Psoas muscle (tissue), 8 donors: ENCODE measurements around the gene SLC39A11. TPM values are rescaled to one million over a fixed set of nuclear protein-coding genes. Genes with fewer than 3 reads are reported as not detected.
"Not testable (repeated sequence)": the region's sequence is repeated elsewhere in the genome, so short reads cannot be mapped to it uniquely, and the experiment has no call there.

ENCODE experiments used
- ATAC-seq, 4 donors: fragments of 200-7000 bp; cut with Tn5 transposase; one replicate each; pipeline ENCODE4 v1.9.1; 2020; ENCODE audit warnings: moderate library complexity in 3 of 4, mild to moderate bottlenecking in 2 of 4
- DNase-seq, 2 donors: peaks; one replicate each; pipeline ENCODE4 v3.0.0-alpha.2; 2020
- H3K27ac ChIP-seq: fragments of 200-600 bp; one replicate; pipeline ENCODE4 v1.8.0; 2022
- H3K27me3 ChIP-seq, 3 donors: fragments of 200-600 bp in 1 of 3; one replicate each; pipeline versions ENCODE4 v1.6.1 to v1.8.0; 2013 to 2022; ENCODE audit warnings: low read length in 2 of 3, mild to moderate bottlenecking in 2 of 3, moderate library complexity in 1 of 3; ENCODE audit not compliant: insufficient read depth in 3 of 3
- H3K36me3 ChIP-seq, 2 donors: fragments of 200-600 bp in 1 of 2; one replicate each; pipeline versions ENCODE4 v1.6.1 to v1.8.0; 2013 to 2022; ENCODE audit warnings: low read depth in 1 of 2, mild to moderate bottlenecking in 1 of 2, moderate library complexity in 1 of 2; ENCODE audit not compliant: insufficient read depth in 1 of 2
- H3K4me1 ChIP-seq: fragments of 200-600 bp; one replicate; pipeline ENCODE4 v1.8.0; 2022
- H3K4me3 ChIP-seq: fragments of 200-600 bp; one replicate; pipeline ENCODE4 v1.8.0; 2022; ENCODE audit warnings: mild to moderate bottlenecking
- H3K9me3 ChIP-seq: fragments of 200-600 bp; one replicate; pipeline ENCODE4 v1.8.0; 2022
- WGBS, 3 donors: extraction: QIAGEN DNeasy Blood & Tissue Kit; methylation state at CpG; one replicate each; pipeline versions ENCODE4 v1.1.6 to v1.1.7; 2013; 5-methylcytosine and 5-hydroxymethylcytosine counted together
- intact Hi-C, 2 donors: fragments of 100-400 bp; cut with DNase I; formaldehyde crosslinking; loops; one replicate each; pipeline versions ENCODE4 v1.11.0 to v1.14.2; 2022
- polyA plus RNA-seq, 3 donors: library from polyadenylated mRNA; stranded (reverse); fragments of 200-250 nt; gene quantifications; one replicate each; pipeline ENCODE4 v1.2.3, GENCODE V29; 2013
- total RNA-seq, 4 donors: library from RNA; stranded (reverse); fragmentation: NEBNext Ultra II Directional in 2 of 4; extraction: Animal tissue kit (Norgen Biotek cat#: 25700) in 2 of 4; gene quantifications; one replicate each; pipeline versions ENCODE4 v1.2.1 to v1.2.4, GENCODE V29; 2021 to 2023
- TF ChIP-seq, protein P1 (sequence below): fragments of 200-600 bp; IDR thresholded peaks from one replicate; pipeline ENCODE4 v1.8.0; 2022; ENCODE audit warnings: antibody characterized with exemption
- donor health status: healthy with polysubstance abuse.
- donor health status: DM: no; HTN: no; CAD: no; lungs with moderate emphysema.
- donor health status: Bipolar disorder and iron deficiency.
- donor health status: healthy.
- donor health status: DM: yes; HTN: yes; CAD: no.
- donor health status: DM: no; HTN: no; CAD: no.
- donor health status: DM: no; HTN: no; CAD: no.
- donor health status: DM: yes; HTN: yes; CAD: no.

The SLC39A11 gene
- total and polyA plus RNA-seq, 7 donors = 1.6 to 9.7 (median 7.9) TPM

DNA sequence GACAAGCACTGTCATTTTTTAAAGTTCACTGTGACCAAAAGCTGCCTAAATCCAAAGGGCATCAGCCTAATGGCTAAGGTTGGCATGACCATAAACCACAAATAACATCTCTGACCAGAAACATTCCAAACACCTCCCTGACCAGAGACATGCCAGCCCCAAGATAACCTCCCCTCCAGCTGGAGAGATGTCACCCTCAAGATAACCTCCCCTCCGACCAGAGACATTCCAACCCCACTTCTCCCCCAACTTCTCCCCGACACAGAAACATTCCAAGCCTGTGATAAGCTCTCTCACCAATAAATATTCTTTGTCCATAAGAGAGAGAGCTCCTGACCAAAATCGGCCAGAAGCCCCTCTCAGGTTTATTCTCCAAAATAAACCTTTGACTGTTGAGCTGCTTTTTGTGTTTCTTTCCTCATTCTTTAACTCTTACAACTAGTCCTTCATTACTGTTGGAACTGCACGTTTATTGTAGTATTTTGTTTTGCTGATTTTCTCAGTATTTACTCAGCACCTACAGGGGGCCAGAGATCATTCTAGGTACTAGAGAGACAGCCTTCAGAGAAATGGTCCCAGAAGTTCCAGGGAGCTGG lies 325.6 kb downstream of the SLC39A11 start:
- TF ChIP-seq, protein P1, sequence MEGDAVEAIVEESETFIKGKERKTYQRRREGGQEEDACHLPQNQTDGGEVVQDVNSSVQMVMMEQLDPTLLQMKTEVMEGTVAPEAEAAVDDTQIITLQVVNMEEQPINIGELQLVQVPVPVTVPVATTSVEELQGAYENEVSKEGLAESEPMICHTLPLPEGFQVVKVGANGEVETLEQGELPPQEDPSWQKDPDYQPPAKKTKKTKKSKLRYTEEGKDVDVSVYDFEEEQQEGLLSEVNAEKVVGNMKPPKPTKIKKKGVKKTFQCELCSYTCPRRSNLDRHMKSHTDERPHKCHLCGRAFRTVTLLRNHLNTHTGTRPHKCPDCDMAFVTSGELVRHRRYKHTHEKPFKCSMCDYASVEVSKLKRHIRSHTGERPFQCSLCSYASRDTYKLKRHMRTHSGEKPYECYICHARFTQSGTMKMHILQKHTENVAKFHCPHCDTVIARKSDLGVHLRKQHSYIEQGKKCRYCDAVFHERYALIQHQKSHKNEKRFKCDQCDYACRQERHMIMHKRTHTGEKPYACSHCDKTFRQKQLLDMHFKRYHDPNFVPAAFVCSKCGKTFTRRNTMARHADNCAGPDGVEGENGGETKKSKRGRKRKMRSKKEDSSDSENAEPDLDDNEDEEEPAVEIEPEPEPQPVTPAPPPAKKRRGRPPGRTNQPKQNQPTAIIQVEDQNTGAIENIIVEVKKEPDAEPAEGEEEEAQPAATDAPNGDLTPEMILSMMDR = no peak
- no peak for DNase-seq
- ATAC-seq = no peak
- 87 to 89% (median 88%) methylated on average over 4 of the region's 4 CpGs for WGBS, 3 donors
- no peak overlapping the region for H3K4me3 ChIP-seq
- intact Hi-C loops = no loop called here
- H3K36me3 ChIP-seq = no peaks in the 10 kb centered on the region
- H3K27me3 ChIP-seq = no peaks in the 10 kb centered on the region
- H3K27ac ChIP-seq = no peak overlapping the region
- H3K9me3 ChIP-seq = no peaks in the 10 kb centered on the region
- H3K4me1 ChIP-seq = no peaks in the 10 kb centered on the region

DNA sequence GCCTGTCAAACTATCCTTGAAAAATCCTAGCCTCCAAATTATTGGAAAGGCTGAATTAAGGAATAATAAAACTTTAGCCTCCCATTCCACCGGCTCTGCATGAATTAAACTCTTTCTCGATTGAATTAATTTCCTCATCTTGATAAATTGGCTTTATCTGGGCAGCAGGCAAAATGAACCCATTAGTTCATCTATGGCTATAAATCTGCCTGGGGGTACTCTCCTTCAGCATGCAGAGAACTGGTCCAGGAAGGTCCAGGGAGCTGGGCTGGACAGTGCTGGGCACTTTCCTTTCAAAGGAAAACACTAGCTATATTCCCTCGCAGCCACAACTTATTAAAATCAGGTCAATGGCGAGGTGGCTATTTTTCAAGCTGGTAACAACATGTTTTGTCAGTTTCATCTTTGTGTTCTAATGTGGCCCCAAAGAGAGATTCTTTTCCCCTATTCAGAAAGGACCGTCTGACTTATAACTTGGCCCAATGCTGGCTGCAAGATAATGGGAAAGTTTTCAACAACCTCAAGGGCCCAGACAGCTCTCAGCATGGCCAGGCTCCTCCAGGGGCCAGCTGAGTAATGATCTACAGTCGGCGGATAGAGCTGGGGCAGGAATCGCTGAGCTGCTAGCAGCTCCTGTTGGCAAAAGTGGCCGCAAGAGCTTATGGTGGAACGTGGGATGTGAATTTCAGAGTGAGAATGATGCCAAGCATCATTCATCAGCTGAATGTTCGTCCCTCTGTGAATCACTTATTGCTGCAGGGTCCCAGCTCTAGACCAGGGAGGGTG lies 326.9 kb downstream of the SLC39A11 start:
- WGBS, 3 donors = 89 to 90% (median 89%) methylated on average over 11 of the region's 11 CpGs
- Histone ChIP-seq H3K9me3 (no peaks in the 10 kb centered on the region), H3K36me3 (no peaks in the 10 kb centered on the region), H3K4me1 (no peaks in the 10 kb centered on the region), H3K27me3 (no peaks in the 10 kb centered on the region), H3K27ac (no peak overlapping the region), H3K4me3 (no peak overlapping the region)
- TF ChIP-seq, protein P1 = no peak
- intact Hi-C loops = no loop called here
- ATAC-seq (no peak), DNase-seq (no peak)

DNA sequence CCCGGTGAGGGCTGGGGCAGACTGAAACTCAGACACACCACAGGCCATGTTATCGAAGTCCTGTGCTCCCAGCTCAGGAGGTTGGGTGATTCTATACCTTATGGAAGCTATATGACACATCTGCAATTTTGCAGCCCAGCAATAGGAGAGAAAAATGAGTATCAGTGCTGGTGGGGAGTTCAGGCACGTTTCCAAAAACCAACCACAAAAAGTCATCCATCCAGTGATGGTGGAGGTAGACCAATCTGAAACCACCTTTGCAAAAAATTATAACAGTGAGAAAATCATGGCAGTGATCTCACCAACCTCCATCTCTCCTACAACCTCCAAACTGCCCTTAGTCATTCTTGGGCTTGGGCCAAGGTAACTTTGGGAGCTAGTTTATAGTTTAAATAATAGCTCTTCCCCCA lies 327.9 kb downstream of the SLC39A11 start:
- H3K9me3 ChIP-seq = no peaks in the 10 kb centered on the region
- H3K27ac ChIP-seq = no peak overlapping the region
- ATAC-seq (no peak), DNase-seq (no peak)
- H3K4me1 ChIP-seq = no peaks in the 10 kb centered on the region
- H3K27me3 ChIP-seq = no peaks in the 10 kb centered on the region
- no peaks in the 10 kb centered on the region for H3K36me3 ChIP-seq
- intact Hi-C loops = no loop called here
- TF ChIP-seq, protein P1 = no peak
- WGBS, 3 donors = 66 to 89% (median 87%) methylated on average over 3 of the region's 3 CpGs
- H3K4me3 ChIP-seq = no peak overlapping the region

DNA sequence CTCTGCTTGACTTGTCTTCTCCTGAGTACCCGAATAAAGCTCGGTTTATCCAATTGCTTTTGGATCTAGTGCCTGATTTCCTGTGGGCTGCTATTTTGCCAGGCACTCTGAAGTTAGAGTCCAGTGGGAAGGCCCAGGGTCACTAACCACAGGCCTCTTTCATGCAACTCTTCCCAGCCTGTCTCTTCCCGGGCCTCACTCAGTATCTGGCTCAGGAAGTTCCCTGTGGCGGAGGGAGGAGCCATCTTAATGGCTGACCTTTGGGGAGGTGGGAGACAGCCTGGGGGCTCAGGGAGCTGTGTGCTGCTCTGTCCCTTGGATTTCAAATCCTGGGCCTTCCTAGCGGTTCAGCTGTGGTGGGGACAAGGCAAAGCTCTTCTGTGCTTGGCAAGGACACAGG lies 328.5 kb downstream of the SLC39A11 start:
- no peaks in the 10 kb centered on the region for H3K36me3 ChIP-seq
- H3K27me3 ChIP-seq = no peaks in the 10 kb centered on the region
- no peaks in the 10 kb centered on the region for H3K4me1 ChIP-seq
- 72 to 88% (median 74%) methylated on average over 5 of the region's 5 CpGs for WGBS, 3 donors
- H3K9me3 ChIP-seq = no peaks in the 10 kb centered on the region
- DNase-seq (no peak), ATAC-seq (no peak)
- H3K4me3 ChIP-seq = no peak overlapping the region
- TF ChIP-seq, protein P1 = no peak
- no peak overlapping the region for H3K27ac ChIP-seq
- intact Hi-C loops = no loop called here

DNA sequence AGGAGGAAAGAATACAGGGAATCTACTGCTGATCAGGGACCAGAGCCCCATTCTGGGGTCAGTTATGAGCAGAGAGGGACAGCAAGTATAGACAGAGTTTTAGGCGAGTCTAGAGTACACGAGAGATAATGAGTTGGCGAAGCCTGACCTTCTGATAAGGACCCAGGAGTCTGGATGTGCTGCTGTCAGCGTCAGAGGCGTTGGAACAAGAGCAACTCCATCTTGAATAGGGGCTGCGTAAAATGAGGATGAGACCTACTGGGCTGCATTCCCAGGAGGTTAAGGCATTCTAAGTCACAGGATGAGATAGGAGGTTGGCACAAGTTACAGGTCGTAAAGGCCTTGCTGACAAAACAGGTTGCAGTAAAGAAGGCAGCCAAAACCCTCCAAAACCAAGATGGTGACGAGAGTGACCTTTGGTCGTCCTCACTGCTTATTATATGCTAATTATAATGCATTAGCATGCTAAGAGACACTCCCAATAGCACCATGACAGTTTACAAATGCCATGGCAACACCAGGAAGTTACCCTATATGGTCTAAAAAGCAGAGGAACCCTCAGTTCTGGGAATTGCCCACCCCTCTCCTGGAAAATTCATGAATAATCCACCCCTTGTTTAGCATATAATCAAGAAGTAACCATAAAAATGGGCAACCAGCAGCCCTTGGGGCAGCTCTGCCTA lies 330.5 kb downstream of the SLC39A11 start:
- DNase-seq, H3K27ac ChIP-seq, H3K9me3 ChIP-seq, H3K4me1 ChIP-seq, H3K4me3 ChIP-seq, H3K27me3 ChIP-seq, ATAC-seq, H3K36me3 ChIP-seq, intact Hi-C loops: not testable (repeated sequence)
- 87 to 89% (median 87%) methylated on average over 9 of the region's 9 CpGs for WGBS, 3 donors
